ENCODE results near the gene UVRAG.
"Not testable (repeated sequence)": the region's sequence is repeated elsewhere in the genome, so short reads cannot be mapped to it uniquely, and the experiment has no call there.

Gene UVRAG

GRCh38 chr11:75874684-75875341 lies 59.8 kb downstream of the UVRAG start:
- no peak for DNase-seq (ENCODE audit: low read depth, low spot score)

- DNase-seq (ENCODE audit: low read depth, low spot score), result not testable (repeated sequence)
Measured at GRCh38 chr11:75877327-75877726, 62.3 kb downstream of the UVRAG start.

DNA sequence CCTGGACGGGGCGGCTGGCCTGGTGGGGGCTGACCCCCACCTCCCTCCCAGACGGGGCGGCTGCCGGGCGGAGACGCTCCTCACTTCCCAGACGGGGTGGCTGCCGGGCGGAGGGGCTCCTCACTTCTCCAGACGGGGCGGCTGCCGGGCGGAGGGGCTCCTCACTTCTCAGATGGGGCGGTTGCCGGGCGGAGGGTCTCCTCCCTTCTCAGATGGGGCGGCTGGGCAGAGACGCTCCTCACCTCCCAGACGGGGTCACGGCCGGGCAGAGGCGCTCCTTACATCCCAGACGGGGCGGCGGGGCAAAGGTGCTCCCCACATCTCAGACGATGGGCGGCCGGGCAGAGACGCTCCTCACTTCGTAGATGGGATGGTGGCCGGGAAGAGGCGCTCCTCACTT lies 62.9 kb downstream of the UVRAG start:
- not testable (repeated sequence) for DNase-seq (ENCODE audit: low read depth, low spot score)

DNA sequence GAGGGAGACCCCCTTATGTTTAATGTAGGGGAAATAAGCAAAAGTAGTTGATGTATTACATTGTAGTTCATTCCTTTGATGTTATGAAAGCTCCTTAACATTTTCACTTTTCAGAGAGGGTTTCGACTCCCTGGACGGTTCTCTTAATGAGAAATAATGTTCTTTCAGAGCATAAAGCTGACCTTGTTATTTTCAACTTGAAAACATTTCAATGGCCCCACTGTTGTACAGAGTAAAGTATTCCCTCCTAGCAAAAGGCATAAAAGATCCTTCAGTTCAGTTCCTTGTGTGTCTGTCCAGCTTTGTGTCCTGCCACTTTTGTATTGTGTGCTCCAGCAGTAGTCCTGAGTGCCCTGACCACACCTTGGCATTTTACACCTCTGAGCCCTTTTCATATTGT lies 63.9 kb downstream of the UVRAG start:
- DNase-seq (ENCODE audit: low read depth, low spot score), result no peak

DNA sequence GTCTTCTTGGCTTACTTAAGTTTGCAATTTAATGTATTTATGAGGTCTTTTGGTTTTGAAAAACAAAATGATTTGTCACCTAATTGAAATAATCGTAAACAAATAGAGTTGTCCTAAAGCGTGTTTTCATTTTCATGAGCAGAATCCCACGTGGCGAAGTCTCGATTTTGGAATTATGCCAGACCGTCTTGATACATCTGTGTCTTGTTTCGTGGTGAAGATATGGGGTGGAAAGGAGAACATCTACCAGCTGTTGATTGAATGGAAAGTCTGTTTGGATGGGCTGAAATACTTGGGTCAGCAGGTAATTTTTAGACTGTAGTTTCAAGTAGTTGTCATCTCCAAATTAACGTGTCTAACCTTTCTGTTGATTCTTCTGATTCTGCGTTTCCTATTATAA lies 64.7 kb downstream of the UVRAG start:
- no peak for DNase-seq (ENCODE audit: low read depth, low spot score)

- DNase-seq (ENCODE audit: low read depth, low spot score), result not testable (repeated sequence)
Measured at GRCh38 chr11:75880343-75880742, 65.3 kb downstream of the UVRAG start.

DNA sequence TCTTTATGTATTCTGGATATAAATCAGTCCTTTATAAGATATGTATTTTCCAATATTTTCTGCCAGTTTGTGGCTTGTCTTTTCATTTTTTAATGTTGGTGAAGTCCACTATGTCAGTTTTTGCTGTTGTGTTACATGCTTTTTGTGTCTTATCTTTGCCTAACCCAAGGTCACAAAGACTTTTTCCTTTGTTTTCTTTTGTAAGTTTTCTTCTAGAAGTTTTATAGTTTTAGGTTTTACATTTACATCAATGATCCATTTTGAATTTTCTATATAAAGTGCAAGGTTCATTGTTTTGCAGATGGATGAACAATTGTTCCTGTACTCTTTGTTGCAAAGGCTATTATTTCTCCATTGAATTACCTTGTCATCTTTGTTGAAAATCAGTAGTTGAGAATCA lies 69.3 kb downstream of the UVRAG start:
- DNase-seq (ENCODE audit: low read depth, low spot score), result no peak

- DNase-seq (ENCODE audit: low read depth, low spot score), result no peak
Measured at GRCh38 chr11:75888416-75888815, 73.4 kb downstream of the UVRAG start.

DNA sequence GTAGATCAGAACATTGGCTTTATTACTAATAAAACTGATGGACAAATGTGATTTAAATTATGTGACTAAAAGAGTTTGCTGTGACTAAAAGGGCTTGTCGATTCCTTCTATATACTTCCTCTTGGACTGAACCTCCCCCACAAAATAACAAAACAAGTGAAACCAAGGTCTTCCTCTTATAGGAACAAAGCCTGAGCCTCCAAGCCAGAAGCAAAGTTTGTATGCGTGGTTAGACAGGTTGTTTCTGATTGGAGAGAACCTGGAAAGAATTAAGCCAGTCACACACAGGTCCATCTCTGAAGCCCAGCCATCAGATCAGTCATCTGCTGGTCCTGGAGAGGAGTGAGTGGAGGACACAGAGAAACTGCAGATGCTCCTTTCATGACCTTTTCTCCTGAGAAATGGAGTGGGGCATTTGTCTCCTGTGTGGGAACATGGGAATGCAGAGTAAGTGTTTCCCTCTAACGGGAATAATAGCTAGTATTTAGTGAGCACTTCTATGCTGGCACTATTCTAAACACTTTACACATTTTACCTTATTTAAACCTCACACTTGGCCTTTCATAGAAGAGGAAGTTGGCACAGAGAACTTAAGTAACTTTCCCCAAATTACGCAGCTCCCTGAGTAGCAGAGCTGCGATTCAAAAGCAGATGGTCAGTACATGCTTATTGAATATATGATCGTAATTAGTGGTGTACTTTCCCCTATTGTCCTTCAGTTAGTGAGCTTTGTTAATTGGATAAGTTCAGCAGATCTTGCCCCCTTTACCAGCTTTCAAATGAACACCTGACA lies 77.1 kb downstream of the UVRAG start:
- no peak for DNase-seq (ENCODE audit: low read depth, low spot score)

DNA sequence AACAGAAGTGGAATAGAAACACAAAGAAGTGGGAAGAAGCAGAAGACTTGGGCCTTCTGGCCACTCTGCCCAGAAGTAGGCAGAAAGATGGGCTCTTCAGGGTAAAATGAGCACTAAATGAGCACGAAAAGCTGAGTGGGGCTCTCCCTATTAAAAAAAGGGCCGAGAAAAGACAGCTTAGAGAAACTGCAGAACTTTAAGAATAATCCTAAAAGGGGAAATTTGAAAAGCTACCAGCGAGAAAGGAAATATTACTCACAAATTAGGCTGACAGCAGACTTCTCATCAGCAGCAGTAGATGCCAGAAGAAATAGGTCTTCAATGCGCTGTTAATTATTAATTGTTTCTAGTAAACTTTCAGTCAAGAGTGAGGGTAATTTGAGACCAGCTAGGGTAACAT lies 78.2 kb downstream of the UVRAG start:
- no peak for DNase-seq (ENCODE audit: low read depth, low spot score)

DNA sequence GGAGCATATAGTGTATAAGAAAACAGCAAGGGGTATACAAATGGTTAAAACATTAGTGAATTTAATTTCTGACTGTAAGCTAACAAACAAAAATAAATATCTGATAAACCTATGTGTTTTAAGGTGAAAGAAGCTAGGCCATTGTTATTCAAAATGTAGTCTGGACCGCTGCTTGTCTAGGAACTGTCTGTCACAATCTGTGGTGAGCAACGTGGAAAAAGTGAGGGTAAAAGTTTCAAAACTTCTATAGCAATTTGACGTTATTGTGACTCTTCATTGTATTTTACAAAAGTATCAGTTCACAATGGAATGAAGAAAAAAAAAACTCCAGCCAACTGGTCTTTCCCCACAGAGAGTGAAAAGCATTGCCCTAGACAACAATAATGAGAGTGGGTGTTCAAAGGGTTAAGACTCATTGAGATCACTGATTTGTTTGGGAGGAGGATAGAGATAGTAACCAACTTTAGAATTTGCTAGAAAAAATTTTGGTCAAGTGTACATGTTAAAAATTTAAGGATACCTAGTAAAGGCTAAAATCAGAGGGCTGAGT lies 79.1 kb downstream of the UVRAG start:
- DNase-seq (ENCODE audit: low read depth, low spot score), result no peak

- peak; percentile 63 for DNase-seq (ENCODE audit: low read depth, low spot score)
Measured at GRCh38 chr11:75896843-75897419, 81.9 kb downstream of the UVRAG start.

DNA sequence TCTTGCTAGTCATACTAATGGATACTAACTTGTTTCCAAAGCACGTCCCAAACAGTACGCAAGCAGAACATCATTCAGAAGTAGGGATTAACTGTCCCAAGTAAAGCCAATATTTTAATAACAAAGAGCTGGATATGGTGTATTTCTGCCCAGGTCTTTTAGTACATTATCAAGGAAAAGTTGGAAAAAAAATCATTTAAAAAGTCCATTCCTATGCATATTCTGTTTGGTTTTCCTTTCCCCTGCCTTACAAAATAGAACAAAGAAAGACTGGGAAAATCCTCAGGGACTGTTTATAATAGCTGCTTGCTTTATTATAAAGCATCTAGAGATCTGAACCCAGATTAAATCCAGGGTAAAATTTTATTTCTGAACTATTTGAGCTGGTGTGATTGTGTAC lies 83.9 kb downstream of the UVRAG start:
- DNase-seq (ENCODE audit: low read depth, low spot score), result no peak

DNA sequence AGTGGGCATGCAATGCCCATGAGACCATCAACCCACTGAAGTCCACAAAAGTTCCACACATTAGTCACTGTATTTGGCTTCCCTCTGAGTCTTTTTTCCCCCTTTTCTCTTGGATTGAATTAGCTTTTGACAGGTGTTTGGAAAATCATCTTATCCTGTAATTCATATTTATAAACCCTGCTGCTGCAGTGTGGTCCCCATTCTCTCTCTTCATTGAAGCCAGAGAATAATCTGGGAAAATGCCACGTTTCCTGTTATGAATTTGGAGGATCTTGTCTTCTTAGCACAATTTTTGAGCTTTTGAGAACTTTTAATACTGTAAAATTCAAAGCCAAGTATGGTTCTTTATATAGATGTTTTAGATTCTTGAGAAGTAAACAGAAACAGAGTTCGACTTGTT lies 84.8 kb downstream of the UVRAG start:
- no peak for DNase-seq (ENCODE audit: low read depth, low spot score)

- DNase-seq (ENCODE audit: low read depth, low spot score), result no peak
Measured at GRCh38 chr11:75900848-75901247, 85.8 kb downstream of the UVRAG start.

GRCh38 chr11:75902631-75903030 lies 87.6 kb downstream of the UVRAG start:
- DNase-seq (ENCODE audit: low read depth, low spot score), result peak; percentile 20

DNA sequence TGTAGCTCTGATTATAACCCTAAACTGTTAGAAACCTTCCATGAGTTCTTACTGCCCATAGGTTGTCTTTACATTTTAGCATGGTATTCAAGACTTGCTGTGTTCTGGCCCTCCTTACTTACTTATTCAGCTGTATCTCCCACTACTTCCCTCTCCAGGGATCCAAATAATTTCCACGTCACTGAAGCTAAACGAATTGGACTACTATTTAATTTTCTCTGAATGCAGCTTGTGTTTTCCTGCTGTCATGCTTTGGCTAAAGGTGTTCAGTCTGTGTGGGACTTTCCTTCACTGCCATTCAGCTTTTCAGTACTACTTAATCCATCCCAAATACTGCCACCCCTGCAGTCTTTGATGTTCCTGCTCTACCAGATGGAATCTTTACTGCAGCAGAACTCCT lies 88.3 kb downstream of the UVRAG start:
- DNase-seq (ENCODE audit: low read depth, low spot score), result peak; percentile 12

GRCh38 chr11:75905434-75905833 lies 90.4 kb downstream of the UVRAG start:
- no peak for DNase-seq (ENCODE audit: low read depth, low spot score)

DNA sequence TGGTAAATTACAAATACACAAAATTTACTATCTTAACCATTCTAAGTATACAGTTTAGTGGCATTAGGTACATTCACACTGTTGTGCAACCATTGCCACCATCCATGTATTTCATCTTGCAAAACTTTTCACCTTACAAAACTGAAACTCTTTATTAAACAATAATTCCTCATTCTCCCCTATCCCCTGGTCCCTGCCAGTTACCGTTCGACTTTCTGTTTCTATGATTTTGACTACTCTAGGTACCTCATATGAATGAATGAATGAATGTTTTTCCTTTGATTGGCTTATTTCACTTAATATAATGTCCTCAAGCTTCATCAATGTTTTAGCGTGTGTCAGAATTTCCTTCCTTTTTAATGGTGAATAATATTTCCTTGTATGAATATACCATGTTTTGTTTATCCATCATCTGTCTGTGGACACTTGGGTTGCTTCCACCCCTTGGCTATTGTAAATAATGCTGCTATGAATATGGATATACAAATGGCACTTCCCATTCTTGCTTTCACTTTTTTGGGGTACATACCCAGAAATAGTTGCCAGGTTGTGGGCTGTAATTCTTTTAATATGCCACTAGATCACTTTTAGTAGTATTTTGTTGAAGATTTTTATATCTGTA lies 93.0 kb downstream of the UVRAG start:
- DNase-seq (ENCODE audit: low read depth, low spot score), result no peak

- DNase-seq (ENCODE audit: low read depth, low spot score), result no peak
Measured at GRCh38 chr11:75910426-75911145, 95.6 kb downstream of the UVRAG start.

DNA sequence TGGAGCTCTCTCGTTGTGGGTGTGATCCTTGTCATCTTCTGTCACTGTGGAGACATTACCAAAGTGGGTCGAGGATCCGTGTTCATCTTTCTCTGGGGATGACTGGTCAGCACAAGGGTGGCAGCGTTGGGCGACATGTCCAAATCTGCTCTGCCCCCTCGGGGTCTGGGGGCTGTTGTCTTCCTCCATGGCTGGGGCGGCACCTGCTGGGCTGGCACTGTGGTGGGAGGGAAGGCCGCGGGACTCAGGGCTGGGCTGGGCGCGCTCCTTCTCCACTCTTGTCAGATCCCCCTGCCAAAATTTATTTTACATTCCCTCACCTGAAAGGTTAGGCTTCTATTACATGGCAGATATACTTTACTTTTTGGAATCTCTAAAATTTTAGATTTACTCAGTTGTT lies 96.4 kb downstream of the UVRAG start:
- no peak for DNase-seq (ENCODE audit: low read depth, low spot score)

DNA sequence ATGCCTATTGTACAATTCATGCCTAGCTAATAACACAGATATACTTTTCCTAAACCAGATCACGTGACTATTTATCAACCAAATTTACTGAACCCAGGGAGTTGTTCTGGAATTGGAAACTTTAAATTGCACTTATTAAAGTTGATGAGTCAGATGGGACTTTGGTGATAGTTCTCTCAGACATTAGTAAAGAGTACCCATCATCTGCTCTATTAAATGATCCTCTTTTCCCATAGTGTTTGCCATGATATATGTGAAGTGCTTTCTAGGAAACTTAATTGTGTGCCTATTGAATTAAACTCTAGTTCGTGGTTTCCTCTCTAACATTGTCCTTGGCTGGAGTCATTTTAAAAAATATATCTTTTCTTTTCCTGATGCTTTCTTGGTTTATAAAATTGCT lies 99.0 kb downstream of the UVRAG start:
- DNase-seq (ENCODE audit: low read depth, low spot score), result no peak

Data from astrocyte of the hippocampus (primary cell).